Hematopoietic multipotent progenitor cell treated with erythropoietin and hydrocortisone succinate and interleukin-3 and kit ligand, for 17 days (in vitro differentiated cells): ENCODE data around the gene C22orf39.
A peak's percentile ranks its signal among the peaks of the same experiment; 100 is the strongest.

Experiments
- DNase-seq: peaks from one replicate; pipeline ENCODE4 v3.0.0-alpha.2; 2015; ENCODE audit warnings: low spot score

The C22orf39 gene

GRCh38 chr22:19430890-19431541 lies 16.5 kb downstream of the C22orf39 start:
- peak; percentile 60 for DNase-seq

GRCh38 chr22:19429950-19430889 lies 17.3 kb downstream of the C22orf39 start:
- peak; percentile 64 for DNase-seq

GRCh38 chr22:19424186-19424500 lies 23.4 kb downstream of the C22orf39 start:
- DNase-seq, result no peak

GRCh38 chr22:19422440-19423301 lies 24.8 kb downstream of the C22orf39 start:
- DNase-seq, result no peak

GRCh38 chr22:19420321-19420720 lies 27.2 kb downstream of the C22orf39 start:
- DNase-seq, result no peak

- DNase-seq, result peak; percentile 42
Measured at GRCh38 chr22:19419464-19420178, 27.9 kb downstream of the C22orf39 start.

GRCh38 chr22:19419086-19419463 lies 28.4 kb downstream of the C22orf39 start:
- no peak for DNase-seq

- no peak for DNase-seq
Measured at GRCh38 chr22:19412923-19413322, 34.6 kb downstream of the C22orf39 start.

GRCh38 chr22:19412478-19412877 lies 35.0 kb downstream of the C22orf39 start:
- no peak for DNase-seq

GRCh38 chr22:19411690-19412045 lies 35.8 kb downstream of the C22orf39 start:
- no peak for DNase-seq

GRCh38 chr22:19410941-19411689 lies 36.4 kb downstream of the C22orf39 start:
- no peak for DNase-seq

GRCh38 chr22:19407649-19408606 lies 39.6 kb downstream of the C22orf39 start:
- DNase-seq, result peak; percentile 83

- DNase-seq, result no peak
Measured at GRCh38 chr22:19406846-19407245, 40.7 kb downstream of the C22orf39 start.

- no peak for DNase-seq
Measured at GRCh38 chr22:19406281-19406811, 41.2 kb downstream of the C22orf39 start.

GRCh38 chr22:19405652-19406051 lies 41.9 kb downstream of the C22orf39 start:
- no peak for DNase-seq

GRCh38 chr22:19405133-19405532 lies 42.4 kb downstream of the C22orf39 start:
- DNase-seq, result no peak

GRCh38 chr22:19404676-19405075 lies 42.8 kb downstream of the C22orf39 start:
- DNase-seq, result no peak

GRCh38 chr22:19402642-19403191 lies 44.8 kb downstream of the C22orf39 start:
- DNase-seq, result no peak

- no peak for DNase-seq
Measured at GRCh38 chr22:19401483-19401882, 46.0 kb downstream of the C22orf39 start.
